Stimulated activated effector memory CD8-positive, alpha-beta T cell treated with anti-CD3 and anti-CD28 coated beads, Interleukin-12 subunit alpha, Interleukin-12 subunit beta, amount 100 ng/mL, for 72 hours (primary cell): ENCODE data around the gene CCNI2.
A peak's percentile ranks its signal among the peaks of the same experiment; 100 is the strongest.

Source experiments
- ATAC-seq: fragments of 150-1000 bp; cut with Tn5 transposase; 2 replicates; pipeline ENCODE4 v1.10.0; 2021
- DNase-seq, 2 donors: peaks; one replicate each; pipeline ENCODE4 v3.0.0; 2021 to 2022; ENCODE audit warnings: low spot score in 2 of 2
- H3K27ac Mint-ChIP-seq: one replicate; pipeline ENCODE4 v1.8.0; 2022; ENCODE audit warnings: mild to moderate bottlenecking, mixed read lengths
- H3K36me3 Mint-ChIP-seq: one replicate; pipeline ENCODE4 v1.8.0; 2022; ENCODE audit warnings: mild to moderate bottlenecking, mixed read lengths
- H3K4me1 Mint-ChIP-seq: one replicate; pipeline ENCODE4 v1.8.0; 2022; ENCODE audit warnings: mixed read lengths
- H3K4me3 Mint-ChIP-seq: one replicate; pipeline ENCODE4 v1.8.0; 2022; ENCODE audit warnings: mild to moderate bottlenecking, mixed read lengths
- H3K9me3 Mint-ChIP-seq: one replicate; pipeline ENCODE4 v1.8.0; 2022; ENCODE audit warnings: mixed read lengths

The CCNI2 gene

DNA sequence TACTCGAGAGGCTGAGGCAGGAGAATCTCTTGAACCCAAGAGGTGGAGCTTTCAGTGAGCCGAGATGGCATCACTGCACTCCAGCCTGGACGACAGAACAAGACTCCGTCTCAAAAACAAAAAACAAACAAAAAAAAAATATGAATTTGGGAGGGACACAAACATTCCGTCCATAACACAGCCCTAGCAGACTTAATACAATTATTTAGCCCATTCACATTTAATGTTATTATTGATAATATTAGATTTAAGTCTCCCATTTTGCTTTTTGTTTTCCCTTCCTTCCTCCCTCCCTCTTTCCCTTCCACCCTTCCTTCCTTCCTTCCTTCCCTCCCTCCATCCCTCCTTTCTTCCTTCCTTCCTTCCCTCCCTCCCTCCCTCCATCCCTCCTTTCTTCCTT, 4.6 kb upstream of the CCNI2 start:
- no peak overlapping the region for H3K27ac Mint-ChIP-seq
- ATAC-seq (no peak), DNase-seq (no peak)
- H3K4me1 Mint-ChIP-seq = peaks cover 11% of the 10 kb centered on the region
- no peak overlapping the region for H3K4me3 Mint-ChIP-seq
- no peaks in the 10 kb centered on the region for H3K9me3 Mint-ChIP-seq
- H3K36me3 Mint-ChIP-seq = peaks cover 8% of the 10 kb centered on the region

DNA sequence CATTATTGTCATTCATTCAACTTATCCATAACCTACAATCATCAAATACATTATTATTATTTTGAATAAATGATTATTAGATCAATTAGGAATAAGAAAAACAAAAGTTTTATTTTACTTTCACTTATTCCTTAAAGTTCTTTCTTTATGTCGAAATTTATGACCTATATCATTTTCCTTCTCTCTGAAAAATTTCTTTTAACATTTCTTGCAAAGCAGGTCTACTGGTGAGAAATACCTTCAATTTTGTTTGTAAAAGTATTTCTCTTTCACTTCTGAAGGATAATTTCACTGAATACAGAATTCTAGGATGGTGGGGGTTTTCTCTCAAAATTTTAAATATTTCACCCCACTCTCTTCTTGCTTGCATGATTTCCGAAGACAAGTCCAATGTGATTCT, 2.6 kb upstream of the CCNI2 start:
- Mint-ChIP-seq H3K4me3 (no peak overlapping the region), H3K27ac (no peak overlapping the region), H3K9me3 (no peaks in the 10 kb centered on the region), H3K4me1 (peaks cover 6% of the 10 kb centered on the region), H3K36me3 (no peaks in the 10 kb centered on the region)
- DNase-seq (no peak), ATAC-seq (no peak)

DNA sequence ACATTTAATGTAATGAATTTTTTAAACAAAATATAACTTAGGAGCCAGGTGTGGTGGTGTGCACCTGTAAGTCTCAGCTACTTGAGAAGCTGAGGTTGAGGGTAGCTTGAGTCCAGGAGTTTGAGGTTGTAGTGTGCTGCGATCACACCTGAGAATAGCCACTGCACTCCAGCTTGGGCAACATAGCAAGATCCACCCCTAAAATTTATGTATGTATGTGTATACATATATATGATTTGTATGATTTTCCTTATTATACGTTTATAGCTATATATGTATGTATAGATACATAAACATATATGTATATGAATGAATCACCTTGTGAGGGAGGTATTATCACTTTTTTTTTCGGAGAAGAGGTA, 653 bp upstream of the CCNI2 start:
- Mint-ChIP-seq H3K36me3 (peaks cover 13% of the 10 kb centered on the region), H3K4me3 (peak overlapping the region; percentile 66), H3K27ac (peak overlapping the region; percentile 40), H3K4me1 (peaks cover 24% of the 10 kb centered on the region), H3K9me3 (no peaks in the 10 kb centered on the region)
- no peak for ATAC-seq
- no peak for DNase-seq

DNA sequence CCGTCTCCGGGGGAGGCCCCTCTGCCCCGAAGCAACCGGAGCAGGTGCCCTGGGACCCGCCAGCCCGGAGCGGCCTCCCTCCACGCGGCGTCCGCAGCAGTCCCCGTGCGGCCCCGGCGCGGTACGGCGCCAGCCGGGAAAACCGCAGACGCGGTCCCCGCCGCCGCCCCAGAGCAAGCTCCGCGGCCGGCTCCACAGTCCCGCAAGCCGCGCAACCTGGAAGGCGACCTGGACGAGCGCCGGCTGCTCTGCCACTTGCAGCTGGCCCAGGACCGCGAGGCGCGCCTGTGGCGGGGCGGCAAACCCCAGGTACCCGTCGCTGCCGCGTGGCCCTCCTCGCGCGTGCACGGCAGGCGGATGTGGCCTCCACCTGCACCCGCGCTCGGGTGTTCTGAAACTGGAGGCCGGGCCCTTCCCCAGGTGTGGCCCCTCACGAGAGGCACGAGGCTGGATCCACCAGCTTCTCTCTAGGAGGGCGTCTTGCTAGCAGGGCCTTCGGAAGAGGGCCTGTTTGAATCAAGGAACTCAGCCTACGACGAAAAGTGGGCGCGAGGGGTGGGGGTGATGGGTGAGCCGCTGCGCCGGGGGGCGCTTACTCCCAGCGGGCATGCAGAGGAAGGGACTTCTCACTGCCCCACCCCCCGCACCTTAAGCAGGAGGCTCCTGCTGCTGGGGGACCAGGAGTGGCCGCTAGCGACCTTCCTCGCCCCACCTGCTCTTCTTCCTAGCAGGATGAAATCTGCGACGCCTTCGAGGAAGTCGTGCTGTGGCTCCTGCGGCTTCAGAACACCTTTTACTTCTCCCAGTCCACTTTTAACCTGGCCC, 602 bp downstream of the CCNI2 start:
- Mint-ChIP-seq H3K4me1 (peaks cover 36% of the 10 kb centered on the region), H3K36me3 (peaks cover 21% of the 10 kb centered on the region), H3K27ac (no peak overlapping the region), H3K9me3 (no peaks in the 10 kb centered on the region), H3K4me3 (peak overlapping the region; percentile 66)
- peak; percentile 43 for ATAC-seq
- peak; percentile 20 to 73 for DNase-seq

DNA sequence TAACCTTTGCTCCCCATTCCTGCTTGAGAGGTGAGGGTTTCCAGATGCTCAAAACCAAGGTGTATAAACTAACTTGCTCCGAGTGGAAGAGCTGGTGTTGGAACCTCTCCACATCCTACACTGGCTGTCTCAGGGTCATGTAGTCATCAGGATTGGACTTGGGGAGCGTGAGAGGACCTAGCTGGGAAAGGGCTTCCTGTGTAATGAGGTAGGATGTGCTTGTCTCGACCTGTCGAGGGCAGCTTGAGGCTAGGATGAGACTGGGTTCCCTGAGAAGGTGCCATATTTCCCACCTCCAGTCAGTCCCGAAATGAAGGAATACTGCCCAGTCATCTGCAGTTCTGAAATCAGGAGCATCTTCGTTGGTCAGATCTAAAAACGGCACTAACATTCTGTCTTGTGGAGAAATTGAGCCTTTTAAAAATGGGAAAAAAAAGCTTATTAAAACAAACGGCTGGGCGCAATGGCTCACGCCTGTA, 1.3 kb downstream of the CCNI2 start:
- no peaks in the 10 kb centered on the region for H3K9me3 Mint-ChIP-seq
- ATAC-seq (no peak), DNase-seq (no peak)
- H3K27ac Mint-ChIP-seq = no peak overlapping the region
- peaks cover 42% of the 10 kb centered on the region for H3K4me1 Mint-ChIP-seq
- peak overlapping the region; percentile 66 for H3K4me3 Mint-ChIP-seq
- peaks cover 26% of the 10 kb centered on the region for H3K36me3 Mint-ChIP-seq

DNA sequence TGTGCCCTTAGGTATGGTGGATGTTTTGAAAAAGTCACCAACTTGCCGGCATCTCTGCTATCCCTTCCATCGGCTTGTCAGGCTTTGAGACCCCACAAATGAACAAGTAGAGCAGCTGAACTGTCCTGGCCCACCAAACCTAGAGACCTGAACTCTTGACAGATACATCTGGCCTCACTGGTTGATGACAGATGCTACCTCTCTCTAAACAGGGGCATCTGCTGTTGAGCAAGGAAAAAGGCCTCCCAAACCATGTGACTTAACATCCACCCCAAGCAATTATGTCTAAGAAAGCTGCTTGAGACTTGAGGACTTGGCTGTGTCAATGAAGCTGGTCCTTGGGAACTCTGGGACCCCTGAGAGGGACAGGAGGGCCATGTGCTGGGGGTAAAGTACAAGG, 2.3 kb downstream of the CCNI2 start:
- DNase-seq = peak in 1 of 2 donors; percentile 48
- no peaks in the 10 kb centered on the region for H3K9me3 Mint-ChIP-seq
- peaks cover 46% of the 10 kb centered on the region for H3K4me1 Mint-ChIP-seq
- H3K27ac Mint-ChIP-seq = no peak overlapping the region
- H3K36me3 Mint-ChIP-seq = peaks cover 36% of the 10 kb centered on the region
- no peak overlapping the region for H3K4me3 Mint-ChIP-seq
- no peak for ATAC-seq

DNA sequence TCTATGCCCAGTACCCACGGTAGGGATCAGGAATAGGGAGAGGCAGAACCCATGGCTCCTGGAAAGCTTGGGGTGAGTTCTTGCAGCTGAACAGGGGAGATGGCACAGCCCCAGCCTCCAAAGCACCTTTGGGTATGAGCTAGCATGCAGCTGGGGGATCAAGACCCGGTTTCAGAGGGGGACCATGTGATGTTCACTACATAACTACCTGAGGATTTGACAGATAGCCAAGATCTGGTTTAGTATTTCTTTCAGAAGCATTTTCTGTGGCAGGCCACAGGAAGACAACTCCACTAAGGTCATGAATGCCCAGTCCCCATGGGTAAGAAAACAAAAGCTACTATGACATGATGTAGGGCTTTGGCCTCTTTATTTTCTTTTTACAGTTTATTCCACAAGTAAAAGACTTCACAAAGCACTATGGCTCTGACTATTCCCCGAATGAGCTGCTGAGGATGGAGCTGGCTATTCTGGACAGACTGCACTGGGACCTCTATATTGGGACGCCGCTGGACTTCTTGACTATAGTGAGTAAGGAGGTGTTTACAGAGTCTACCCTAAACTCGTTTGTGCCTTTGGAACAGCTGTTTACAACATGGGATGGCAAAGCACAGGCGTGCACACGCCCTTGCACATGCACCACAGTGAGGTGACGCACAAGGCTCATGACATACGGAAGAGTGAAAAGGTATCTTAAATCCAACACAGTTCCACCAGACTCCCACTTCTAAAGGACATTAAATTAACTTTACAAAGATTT, 3.4 kb downstream of the CCNI2 start:
- Mint-ChIP-seq H3K36me3 (peaks cover 38% of the 10 kb centered on the region), H3K4me1 (peaks cover 55% of the 10 kb centered on the region), H3K4me3 (peak overlapping the region; percentile 2), H3K9me3 (no peaks in the 10 kb centered on the region), H3K27ac (peak overlapping the region; percentile 78)
- ATAC-seq (no peak), DNase-seq (no peak)

DNA sequence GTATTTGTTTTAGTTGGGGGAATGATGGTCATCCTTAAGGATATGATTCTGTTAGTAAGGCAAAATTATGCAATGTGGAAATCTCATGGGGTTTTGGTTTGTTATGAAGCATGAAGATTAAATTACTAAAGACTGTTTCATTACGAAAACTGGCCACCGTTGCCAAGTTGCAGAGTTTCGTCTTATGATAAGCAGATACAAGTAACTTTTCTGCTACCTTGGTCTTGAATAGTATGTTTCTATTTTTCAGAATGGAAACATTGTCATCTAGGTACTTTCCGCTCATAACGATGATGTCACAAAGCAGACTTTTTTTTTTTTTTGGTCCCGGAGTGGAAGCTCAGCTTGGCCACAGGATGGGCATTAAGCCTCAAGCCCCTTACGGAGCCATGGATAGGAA, 4.2 kb downstream of the CCNI2 start:
- H3K9me3 Mint-ChIP-seq = no peaks in the 10 kb centered on the region
- DNase-seq (no peak), ATAC-seq (peak; percentile 73)
- peaks cover 38% of the 10 kb centered on the region for H3K36me3 Mint-ChIP-seq
- H3K4me3 Mint-ChIP-seq = peak overlapping the region; percentile 2
- H3K27ac Mint-ChIP-seq = peak overlapping the region; percentile 78
- peaks cover 55% of the 10 kb centered on the region for H3K4me1 Mint-ChIP-seq

DNA sequence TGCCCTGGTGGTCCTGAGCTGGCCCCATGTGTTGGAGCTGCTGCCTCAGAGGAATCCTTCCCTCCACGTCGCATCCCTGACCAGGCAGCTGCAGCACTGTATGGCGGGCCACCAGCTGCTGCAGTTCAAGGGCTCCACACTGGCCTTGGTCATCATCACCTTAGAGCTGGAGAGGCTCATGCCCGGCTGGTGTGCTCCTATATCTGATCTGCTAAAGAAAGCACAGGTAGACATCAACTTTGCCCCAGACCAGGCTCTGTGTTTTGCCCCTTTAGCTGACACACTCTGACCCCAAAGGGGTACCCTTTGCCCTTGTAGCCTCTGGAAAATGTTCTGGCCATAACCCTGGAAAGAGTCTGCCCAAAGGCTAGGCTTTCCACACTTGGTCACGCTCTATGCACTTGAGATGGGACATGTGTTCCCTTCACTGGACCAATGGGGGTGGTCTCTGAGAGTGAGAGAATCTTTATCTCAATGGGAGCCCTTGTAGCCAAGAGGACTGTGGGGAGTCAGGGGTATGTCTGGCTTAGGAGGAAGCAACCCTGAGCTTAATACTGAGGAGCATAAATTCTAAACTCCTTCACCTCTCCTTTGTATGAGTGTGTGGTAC, 4.8 kb downstream of the CCNI2 start:
- H3K9me3 Mint-ChIP-seq = no peaks in the 10 kb centered on the region
- H3K4me1 Mint-ChIP-seq = peaks cover 55% of the 10 kb centered on the region
- DNase-seq = no peak
- H3K27ac Mint-ChIP-seq = peak overlapping the region; percentile 78
- peaks cover 38% of the 10 kb centered on the region for H3K36me3 Mint-ChIP-seq
- ATAC-seq = no peak
- H3K4me3 Mint-ChIP-seq = no peak overlapping the region

DNA sequence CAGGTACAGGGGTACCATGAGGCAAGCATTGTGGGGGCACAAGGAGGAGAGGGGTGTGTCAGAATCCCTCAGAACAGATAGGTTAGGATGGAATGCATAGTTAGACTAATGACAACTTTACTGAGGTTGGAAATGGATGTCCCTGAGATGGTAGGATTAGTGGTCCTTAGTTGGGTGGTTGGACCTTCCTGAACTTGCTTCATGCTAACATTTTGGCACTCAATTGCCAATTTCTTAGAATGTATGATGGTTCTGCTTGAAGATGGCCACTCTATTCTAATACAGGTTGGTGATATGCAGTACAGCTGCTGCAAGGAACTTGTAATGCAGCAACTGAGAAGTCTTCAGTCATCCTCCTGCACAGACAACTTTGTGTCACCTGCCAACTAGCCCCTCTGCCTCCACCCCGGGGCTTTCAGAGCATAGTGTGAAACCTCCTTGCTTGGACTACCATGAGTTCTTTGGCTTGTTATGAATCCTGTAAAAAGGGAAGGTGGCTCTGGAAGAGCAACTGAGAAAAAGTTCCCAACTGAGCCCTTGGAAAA, 5.4 kb downstream of the CCNI2 start:
- H3K4me1 Mint-ChIP-seq = peaks cover 55% of the 10 kb centered on the region
- H3K27ac Mint-ChIP-seq = peak overlapping the region; percentile 78
- no peaks in the 10 kb centered on the region for H3K9me3 Mint-ChIP-seq
- DNase-seq = no peak
- no peak for ATAC-seq
- H3K4me3 Mint-ChIP-seq = no peak overlapping the region
- peaks cover 38% of the 10 kb centered on the region for H3K36me3 Mint-ChIP-seq

DNA sequence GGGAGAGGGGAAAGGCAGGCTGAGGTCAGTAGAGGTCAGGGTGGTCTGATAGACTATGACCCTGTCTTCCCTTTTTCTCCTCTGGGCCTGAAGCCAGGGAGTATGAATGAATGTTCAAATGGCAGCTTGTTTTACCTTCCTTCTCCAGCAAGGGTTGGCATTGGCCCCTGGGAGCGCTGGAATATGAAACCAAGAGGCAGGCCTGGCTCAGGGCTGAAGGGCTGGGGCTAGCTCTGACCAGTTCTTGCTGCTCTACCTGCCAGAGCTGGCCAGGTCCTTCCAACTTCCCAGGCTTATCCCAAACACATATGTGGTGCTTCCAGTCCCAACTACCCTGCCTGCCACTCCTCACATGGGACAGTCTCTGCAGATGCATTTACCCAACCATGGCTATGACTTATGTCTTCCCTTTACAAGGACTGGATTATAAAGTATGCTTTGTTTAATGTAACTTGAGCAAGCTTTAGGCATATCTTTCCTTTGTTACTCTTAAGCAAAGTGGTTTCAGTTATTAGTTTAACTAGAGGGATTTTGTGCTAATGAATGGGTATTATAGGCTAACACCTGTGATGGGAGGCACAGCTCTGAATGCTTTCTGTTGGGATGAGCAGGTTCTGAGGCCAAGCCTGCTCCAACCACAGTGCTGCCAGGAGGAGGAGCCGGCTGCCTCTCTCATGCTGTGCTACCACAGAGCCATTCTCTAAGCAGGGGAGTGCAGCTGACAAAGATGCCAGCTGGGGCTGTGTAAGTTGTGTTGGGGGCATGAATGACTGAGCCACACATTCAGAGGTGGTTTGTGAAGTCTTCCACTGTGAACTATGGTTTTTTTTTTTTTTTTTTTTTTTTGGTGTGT, 6.1 kb downstream of the CCNI2 start:
- peaks cover 39% of the 10 kb centered on the region for H3K36me3 Mint-ChIP-seq
- H3K4me1 Mint-ChIP-seq = peaks cover 53% of the 10 kb centered on the region
- DNase-seq = no peak
- peak; percentile 63 for ATAC-seq
- no peaks in the 10 kb centered on the region for H3K9me3 Mint-ChIP-seq
- H3K4me3 Mint-ChIP-seq = no peak overlapping the region
- peak overlapping the region; percentile 78 for H3K27ac Mint-ChIP-seq

DNA sequence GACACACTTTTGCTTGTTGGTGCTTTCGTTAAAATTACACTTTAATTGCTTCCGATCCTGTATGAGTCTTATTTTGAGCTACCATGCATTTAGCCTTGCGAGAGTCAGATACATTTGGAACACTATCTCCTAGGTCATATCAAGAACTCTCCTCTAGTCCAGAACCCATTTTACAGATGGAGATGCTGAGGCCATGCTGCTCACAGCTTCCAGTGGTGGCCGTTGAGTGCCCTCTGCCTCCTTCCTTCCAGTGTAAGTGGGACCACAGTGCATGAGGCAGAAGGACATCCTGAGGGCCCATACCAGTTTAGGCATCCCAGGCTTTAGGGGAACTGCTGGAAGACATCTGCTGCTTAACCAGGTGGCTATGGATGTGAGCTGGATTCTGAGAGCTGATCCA, 6.9 kb downstream of the CCNI2 start:
- Mint-ChIP-seq H3K9me3 (no peaks in the 10 kb centered on the region), H3K27ac (peak overlapping the region; percentile 60), H3K36me3 (peaks cover 46% of the 10 kb centered on the region), H3K4me3 (no peak overlapping the region), H3K4me1 (peaks cover 49% of the 10 kb centered on the region)
- no peak for DNase-seq
- ATAC-seq = no peak

DNA sequence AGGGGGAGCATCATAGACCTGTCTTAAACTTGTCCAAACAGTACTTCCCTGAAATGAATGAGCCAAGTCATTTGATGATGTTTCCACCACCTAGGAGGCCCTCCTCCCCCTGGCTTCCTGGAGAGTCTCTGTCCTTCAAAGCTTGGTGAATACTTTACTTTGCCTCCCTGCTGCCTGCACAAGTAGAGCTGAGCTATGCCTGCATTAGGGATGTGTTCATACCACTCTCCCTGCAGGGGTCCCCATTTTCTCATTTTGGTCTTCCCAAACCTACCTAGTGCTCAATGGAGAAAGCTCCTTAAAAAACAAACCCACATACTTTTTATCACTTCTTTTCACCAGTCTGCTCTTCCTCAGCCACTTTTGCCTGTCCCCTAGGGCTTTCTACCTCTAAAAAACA, 7.7 kb downstream of the CCNI2 start:
- DNase-seq = no peak
- Mint-ChIP-seq H3K4me1 (peaks cover 48% of the 10 kb centered on the region), H3K36me3 (peaks cover 46% of the 10 kb centered on the region), H3K27ac (peak overlapping the region; percentile 60), H3K9me3 (no peaks in the 10 kb centered on the region), H3K4me3 (no peak overlapping the region)
- ATAC-seq = no peak

DNA sequence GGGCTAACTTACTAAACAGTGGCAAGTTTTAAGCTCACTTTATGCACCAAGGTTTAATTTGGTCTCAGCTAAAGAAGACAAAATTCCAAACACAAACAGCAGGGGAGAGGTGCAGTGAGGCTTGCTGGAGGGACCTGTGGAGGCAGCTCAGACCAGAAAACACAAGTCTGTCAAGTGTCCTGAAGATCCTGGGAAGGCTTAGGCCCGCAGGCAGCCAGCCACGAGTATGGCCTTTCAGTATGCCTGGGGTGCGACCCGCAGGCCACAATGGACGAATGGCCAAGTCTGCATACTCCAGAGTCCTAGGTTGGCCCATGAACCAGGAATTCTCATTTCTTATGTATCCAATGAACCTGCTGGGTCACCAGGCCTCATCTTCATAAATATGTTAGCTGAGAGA, 9.3 kb downstream of the CCNI2 start:
- Mint-ChIP-seq H3K27ac (no peak overlapping the region), H3K4me3 (no peak overlapping the region), H3K9me3 (no peaks in the 10 kb centered on the region), H3K4me1 (peaks cover 32% of the 10 kb centered on the region), H3K36me3 (peaks cover 47% of the 10 kb centered on the region)
- ATAC-seq (no peak), DNase-seq (no peak)

DNA sequence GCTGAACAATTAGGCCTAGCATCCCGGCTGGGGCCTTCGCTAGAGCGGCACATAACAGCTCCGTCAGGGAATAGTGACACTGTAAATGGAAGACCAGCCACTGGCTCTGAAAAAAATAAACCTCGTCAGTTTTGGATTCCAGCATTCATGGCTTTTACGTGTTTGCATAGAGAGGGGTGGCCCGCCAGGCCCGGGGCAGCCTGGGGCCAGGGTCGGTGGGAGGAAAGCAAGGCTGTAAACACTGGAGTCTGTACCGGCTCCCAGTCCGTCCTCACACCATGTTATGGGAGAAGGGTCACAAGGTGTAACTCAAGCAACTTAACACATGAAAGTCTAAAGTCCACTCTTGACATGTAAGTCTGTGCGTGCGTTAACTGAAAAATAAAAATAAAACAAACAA, 11.2 kb downstream of the CCNI2 start:
- H3K4me3 Mint-ChIP-seq = no peak overlapping the region
- H3K27ac Mint-ChIP-seq = no peak overlapping the region
- H3K4me1 Mint-ChIP-seq = peaks cover 15% of the 10 kb centered on the region
- DNase-seq (no peak), ATAC-seq (no peak)
- peaks cover 38% of the 10 kb centered on the region for H3K36me3 Mint-ChIP-seq
- H3K9me3 Mint-ChIP-seq = no peaks in the 10 kb centered on the region
